22Rv1 (cell line): ENCODE data around the gene EXOC4.

Experiments
- ZFX ChIP-seq: fragments of 450-650 bp; IDR thresholded peaks from 2 replicates; pipeline ENCODE4 v1.6.1; 2017; ENCODE audit warnings: antibody characterized with exemption, borderline replicate concordance
- TF ChIP-seq, protein P1 (sequence below): fragments of 450-650 bp; IDR thresholded peaks from 2 replicates; pipeline ENCODE4 v1.5.1; 2017; ENCODE audit warnings: mild to moderate bottlenecking

- TF ChIP-seq, protein P1, sequence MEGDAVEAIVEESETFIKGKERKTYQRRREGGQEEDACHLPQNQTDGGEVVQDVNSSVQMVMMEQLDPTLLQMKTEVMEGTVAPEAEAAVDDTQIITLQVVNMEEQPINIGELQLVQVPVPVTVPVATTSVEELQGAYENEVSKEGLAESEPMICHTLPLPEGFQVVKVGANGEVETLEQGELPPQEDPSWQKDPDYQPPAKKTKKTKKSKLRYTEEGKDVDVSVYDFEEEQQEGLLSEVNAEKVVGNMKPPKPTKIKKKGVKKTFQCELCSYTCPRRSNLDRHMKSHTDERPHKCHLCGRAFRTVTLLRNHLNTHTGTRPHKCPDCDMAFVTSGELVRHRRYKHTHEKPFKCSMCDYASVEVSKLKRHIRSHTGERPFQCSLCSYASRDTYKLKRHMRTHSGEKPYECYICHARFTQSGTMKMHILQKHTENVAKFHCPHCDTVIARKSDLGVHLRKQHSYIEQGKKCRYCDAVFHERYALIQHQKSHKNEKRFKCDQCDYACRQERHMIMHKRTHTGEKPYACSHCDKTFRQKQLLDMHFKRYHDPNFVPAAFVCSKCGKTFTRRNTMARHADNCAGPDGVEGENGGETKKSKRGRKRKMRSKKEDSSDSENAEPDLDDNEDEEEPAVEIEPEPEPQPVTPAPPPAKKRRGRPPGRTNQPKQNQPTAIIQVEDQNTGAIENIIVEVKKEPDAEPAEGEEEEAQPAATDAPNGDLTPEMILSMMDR, result no peak
- no peak for TF ChIP-seq ZFX
These were observed 522.3 kb downstream of the EXOC4 start for GRCh38 chr7:133775201-133775600.
